Gastrocnemius medialis (tissue), 4 donors: ENCODE measurements around the gene FBXW4.

ENCODE experiments used
- POLR2A ChIP-seq, 2 donors: fragments of 450-650 bp; IDR thresholded peaks; one replicate each; pipeline ENCODE4 v1.6.1; 2017; ENCODE audit warnings: antibody characterized with exemption in 2 of 2, mild to moderate bottlenecking in 2 of 2, moderate library complexity in 2 of 2
- TF ChIP-seq, protein P1 (sequence below), 5 experiments: fragments of 450-650 bp in 3 of 5; fragments of 200-600 bp in 2 of 5; sonication (generic) in 2 of 5; IDR thresholded peaks in 4 of 5; conservative IDR thresholded peaks in 1 of 5; 1 replicate in 4 of 5; 2 replicates in 1 of 5; pipeline ENCODE4 v1.5.1; 2016 to 2019; ENCODE audit warnings: antibody characterized with exemption in 5 of 5, mild to moderate bottlenecking in 3 of 5, moderate library complexity in 3 of 5

DNA sequence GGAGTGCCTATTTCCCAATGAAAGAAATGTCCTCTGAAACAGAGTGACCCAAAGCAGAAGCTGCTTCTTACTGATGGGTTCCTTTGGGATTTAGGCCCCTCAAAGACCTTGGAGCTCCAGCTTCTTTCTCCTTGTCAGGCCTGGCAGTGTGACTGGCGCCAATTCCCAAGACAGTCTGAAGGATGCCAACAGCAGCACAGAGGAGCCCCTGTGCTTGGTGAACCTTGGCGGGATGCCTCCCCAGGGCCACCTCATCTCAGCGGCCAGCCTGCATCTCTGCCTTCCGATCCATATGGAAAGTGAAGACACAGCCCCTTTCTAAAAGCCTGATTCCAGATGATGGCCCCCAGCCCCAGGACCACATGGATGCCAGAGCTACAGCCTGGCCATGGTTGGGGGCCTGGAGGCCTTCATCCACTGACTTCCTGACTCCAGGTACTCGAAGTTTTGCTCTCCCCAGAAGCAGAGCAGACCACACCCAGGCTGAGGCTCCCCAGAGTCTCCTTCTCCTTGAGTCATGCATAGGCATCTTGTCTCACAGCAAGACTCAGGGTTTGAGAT, 45.4 kb downstream of the FBXW4 start:
- TF ChIP-seq, protein P1, sequence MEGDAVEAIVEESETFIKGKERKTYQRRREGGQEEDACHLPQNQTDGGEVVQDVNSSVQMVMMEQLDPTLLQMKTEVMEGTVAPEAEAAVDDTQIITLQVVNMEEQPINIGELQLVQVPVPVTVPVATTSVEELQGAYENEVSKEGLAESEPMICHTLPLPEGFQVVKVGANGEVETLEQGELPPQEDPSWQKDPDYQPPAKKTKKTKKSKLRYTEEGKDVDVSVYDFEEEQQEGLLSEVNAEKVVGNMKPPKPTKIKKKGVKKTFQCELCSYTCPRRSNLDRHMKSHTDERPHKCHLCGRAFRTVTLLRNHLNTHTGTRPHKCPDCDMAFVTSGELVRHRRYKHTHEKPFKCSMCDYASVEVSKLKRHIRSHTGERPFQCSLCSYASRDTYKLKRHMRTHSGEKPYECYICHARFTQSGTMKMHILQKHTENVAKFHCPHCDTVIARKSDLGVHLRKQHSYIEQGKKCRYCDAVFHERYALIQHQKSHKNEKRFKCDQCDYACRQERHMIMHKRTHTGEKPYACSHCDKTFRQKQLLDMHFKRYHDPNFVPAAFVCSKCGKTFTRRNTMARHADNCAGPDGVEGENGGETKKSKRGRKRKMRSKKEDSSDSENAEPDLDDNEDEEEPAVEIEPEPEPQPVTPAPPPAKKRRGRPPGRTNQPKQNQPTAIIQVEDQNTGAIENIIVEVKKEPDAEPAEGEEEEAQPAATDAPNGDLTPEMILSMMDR (IDR thresholded peaks at IDR 0.05 in 4 of 5, conservative IDR thresholded peaks at IDR 0.05 in 1 of 5): no peak
- no peak for TF ChIP-seq POLR2A (IDR thresholded peaks at IDR 0.05)
